H1 (cell line): ENCODE data around the gene ELOF1. TPM values are rescaled to one million over a fixed set of nuclear protein-coding genes. Genes with fewer than 3 reads are reported as not detected.

ENCODE experiments used
- CTCF ChIA-PET: fragments of 300-600 bp; sonication (Branson Sonifier 250); formaldehyde crosslinking; loops from one replicate; lab custom pipeline; 2021; ENCODE audit not compliant: partially characterized antibody; lab: Charles Lee
- POLR2A ChIA-PET: fragments of 300-600 bp; sonication (Branson Sonifier 250); formaldehyde crosslinking; loops from one replicate; lab custom pipeline; 2021; ENCODE audit warnings: inconsistent platforms; ENCODE audit not compliant: partially characterized antibody; lab: Charles Lee
- DNase-seq, 2 experiments: peaks; one replicate each; pipeline versions ENCODE4 v3.0.0 to v3.0.0-alpha.2; 2010 to 2022; ENCODE audit warnings: low spot score in 2 of 2, low read depth in 1 of 2, mixed read lengths in 1 of 2
- FAIRE-seq: peaks from 2 replicates; lab custom pipeline; 2011; peaks lifted over from hg19 to GRCh38; lab: Jason Lieb, UNC
- H2AFZ ChIP-seq: 2 replicates; pipeline ENCODE4 v1.8.1; 2012; ENCODE audit warnings: low read length, inconsistent platforms
- H2AK5ac ChIP-seq: 2 replicates; pipeline ENCODE4 v1.6.1; 2013; ENCODE audit warnings: low read depth, low read length
- H2BK120ac ChIP-seq: replicated peaks from 2 replicates; pipeline ENCODE3; 2013; ENCODE audit warnings: low read depth, low read length, inconsistent platforms
- H2BK12ac ChIP-seq: 2 replicates; pipeline ENCODE4 v1.6.1; 2013; ENCODE audit warnings: low read depth, low read length
- H2BK15ac ChIP-seq: 2 replicates; pipeline ENCODE4 v1.6.1; 2013; ENCODE audit warnings: low read length
- H2BK20ac ChIP-seq: 2 replicates; pipeline ENCODE4 v1.6.1; 2013; ENCODE audit warnings: low read length
- H2BK5ac ChIP-seq: 2 replicates; pipeline ENCODE4 v1.6.1; 2013; ENCODE audit warnings: low read depth, low read length
- H3K14ac ChIP-seq: 2 replicates; pipeline ENCODE4 v1.6.1; 2013; ENCODE audit warnings: inconsistent platforms; ENCODE audit not compliant: insufficient read length
- H3K18ac ChIP-seq: 2 replicates; pipeline ENCODE4 v1.6.1; 2013; ENCODE audit warnings: low read length; ENCODE audit errors: extremely low read depth
- H3K23ac ChIP-seq: 2 replicates; pipeline ENCODE4 v1.6.1; 2013; ENCODE audit warnings: inconsistent platforms; ENCODE audit not compliant: insufficient read length
- H3K23me2 ChIP-seq: 2 replicates; pipeline ENCODE4 v1.6.1; 2013; ENCODE audit warnings: low read depth, low read length
- H3K27ac ChIP-seq: 2 replicates; pipeline ENCODE4 v1.6.1; 2011; ENCODE audit warnings: low read depth, low read length, inconsistent platforms
- H3K27me3 ChIP-seq, 4 experiments: replicated peaks in 1 of 4; 1 replicate in 1 of 4; 2 replicates in 3 of 4; pipeline versions ENCODE4 v1.6.1 to v1.8.1; 2011 to 2013; ENCODE audit warnings: low read length in 3 of 4, mild to moderate bottlenecking in 3 of 4, inconsistent platforms in 2 of 4, mixed read lengths in 2 of 4, moderate library complexity in 1 of 4; ENCODE audit not compliant: control insufficient read depth in 3 of 4, insufficient read depth in 3 of 4; ENCODE audit errors: extremely low read depth in 1 of 4
- H3K36me3 ChIP-seq, 4 experiments: 2 replicates each; pipeline versions ENCODE4 v1.6.1 to v1.8.1; 2011 to 2013; ENCODE audit warnings: mild to moderate bottlenecking in 4 of 4, low read length in 3 of 4, moderate library complexity in 2 of 4, control low read depth in 1 of 4, inconsistent platforms in 1 of 4; ENCODE audit not compliant: insufficient read depth in 4 of 4, control insufficient read depth in 2 of 4
- H3K4ac ChIP-seq: replicated peaks from 2 replicates; pipeline ENCODE3; 2013; ENCODE audit warnings: low read length, low read depth, mixed read lengths, inconsistent platforms; ENCODE audit not compliant: insufficient read length
- H3K4me1 ChIP-seq, 4 experiments: replicated peaks in 1 of 4; 1 replicate in 1 of 4; 2 replicates in 3 of 4; pipeline versions ENCODE4 v1.6.1 to v1.8.1; 2011 to 2013; ENCODE audit warnings: low read length in 3 of 4, inconsistent platforms in 2 of 4, mixed read lengths in 1 of 4; ENCODE audit not compliant: insufficient read depth in 4 of 4, control insufficient read depth in 3 of 4
- H3K4me2 ChIP-seq, 2 experiments: 2 replicates each; pipeline versions ENCODE4 v1.6.1 to v1.8.1; 2011 to 2013; ENCODE audit warnings: low read depth in 2 of 2, low read length in 2 of 2, control low read depth in 1 of 2, inconsistent platforms in 1 of 2, mild to moderate bottlenecking in 1 of 2; ENCODE audit not compliant: insufficient read depth in 1 of 2
- H3K4me3 ChIP-seq, 4 experiments: fragments of 200-600, 300-600 bp in 1 of 4; sonication (generic), shearing (Covaris generic), sonication (Bioruptor Twin) in 1 of 4; 2 replicates each; pipeline versions ENCODE4 v1.5.1 to v1.8.1; 2011 to 2016; ENCODE audit warnings: low read length in 4 of 4, low read depth in 3 of 4, control low read depth in 2 of 4, inconsistent platforms in 2 of 4, mild to moderate bottlenecking in 2 of 4, mixed read lengths in 1 of 4, moderate library complexity in 1 of 4; ENCODE audit not compliant: insufficient read depth in 2 of 4; ENCODE audit errors: extremely low read depth in 1 of 4
- H3K56ac ChIP-seq: replicated peaks from 2 replicates; pipeline ENCODE3; 2013; ENCODE audit warnings: low read depth, mild to moderate bottlenecking, mixed read lengths, low read length, inconsistent platforms; ENCODE audit not compliant: insufficient read length
- H3K79me1 ChIP-seq: 2 replicates; pipeline ENCODE4 v1.6.1; 2013; ENCODE audit warnings: low read depth, low read length, control low read depth
- H3K79me2 ChIP-seq, 2 experiments: 2 replicates each; pipeline versions ENCODE4 v1.6.1 to v1.8.1; 2012 to 2013; ENCODE audit warnings: low read length in 2 of 2, mild to moderate bottlenecking in 2 of 2, inconsistent platforms in 1 of 2; ENCODE audit not compliant: insufficient read depth in 2 of 2, control insufficient read depth in 1 of 2
- H3K9ac ChIP-seq, 4 experiments: replicated peaks in 1 of 4; 1 replicate in 1 of 4; 2 replicates in 3 of 4; pipeline versions ENCODE4 v1.6.1 to v1.8.1; 2011 to 2013; ENCODE audit warnings: low read depth in 3 of 4, low read length in 3 of 4, control low read depth in 2 of 4, mild to moderate bottlenecking in 2 of 4, moderate library complexity in 2 of 4, inconsistent platforms in 1 of 4; ENCODE audit errors: extremely low read depth in 1 of 4
- H3K9me3 ChIP-seq, 2 experiments: 2 replicates each; pipeline versions ENCODE4 v1.6.1 to v1.8.1; 2012 to 2013; ENCODE audit warnings: mild to moderate bottlenecking in 2 of 2, moderate library complexity in 2 of 2, control low read depth in 1 of 2, inconsistent platforms in 1 of 2, low read depth in 1 of 2, low read length in 1 of 2, mixed read lengths in 1 of 2; ENCODE audit not compliant: insufficient read depth in 2 of 2
- H4K20me1 ChIP-seq, 2 experiments: replicated peaks in 1 of 2; 2 replicates each; pipeline versions ENCODE3 to v1.8.1; 2011 to 2013; ENCODE audit warnings: inconsistent platforms in 2 of 2, low read length in 2 of 2, mild to moderate bottlenecking in 1 of 2; ENCODE audit not compliant: insufficient read depth in 2 of 2, control insufficient read depth in 1 of 2
- H4K5ac ChIP-seq: 2 replicates; pipeline ENCODE4 v1.6.1; 2013; ENCODE audit warnings: low read length, low read depth, mixed read lengths, inconsistent platforms; ENCODE audit not compliant: insufficient read length
- H4K8ac ChIP-seq: 2 replicates; pipeline ENCODE4 v1.8.0; 2013; ENCODE audit warnings: mild to moderate bottlenecking, moderate library complexity, low read length, inconsistent platforms; ENCODE audit not compliant: insufficient read depth; ENCODE audit errors: extremely low read depth
- H4K91ac ChIP-seq: replicated peaks from 2 replicates; pipeline ENCODE3; 2013; ENCODE audit warnings: low read length, mixed read lengths, inconsistent platforms; ENCODE audit not compliant: insufficient read length
- ASH2L ChIP-seq: fragments of 200-600, 300-600 bp; sonication (generic); IDR thresholded peaks from one replicate; pipeline ENCODE4 v1.7.1; 2017; ENCODE audit warnings: low read length
- BRCA1 ChIP-seq: IDR thresholded peaks from 2 replicates; pipeline ENCODE4 v1.6.1; 2012; ENCODE audit warnings: low read depth, low read length, improper control_type of control experiment
- CHD1 ChIP-seq: IDR thresholded peaks from 2 replicates; pipeline ENCODE4 v1.6.1; 2012; ENCODE audit warnings: low read depth, low read length, improper control_type of control experiment
- JUN ChIP-seq: IDR thresholded peaks from 2 replicates; pipeline ENCODE4 v1.6.1; 2011; ENCODE audit warnings: low read depth, mild to moderate bottlenecking, improper control_type of control experiment, low read length
- POLR2A ChIP-seq, 2 experiments: IDR thresholded peaks; 1 replicate in 1 of 2; 2 replicates in 1 of 2; pipeline ENCODE4 v1.6.1; 2011; ENCODE audit warnings: low read depth in 2 of 2, low read length in 2 of 2, mild to moderate bottlenecking in 2 of 2; ENCODE audit errors: control extremely low read depth in 1 of 2
- POU5F1 ChIP-seq: IDR thresholded peaks from 2 replicates; pipeline ENCODE4 v1.6.1; 2011; ENCODE audit warnings: low read depth, mild to moderate bottlenecking, low read length, moderate library complexity
- SAP30 ChIP-seq: fragments of 300-600 bp; sonication (generic); IDR thresholded peaks from 2 replicates; pipeline ENCODE4 v1.7.1; 2012; ENCODE audit warnings: low read length, moderate library complexity, mild to moderate bottlenecking, inconsistent platforms; ENCODE audit not compliant: insufficient read depth, insufficient replicate concordance
- SIRT6 ChIP-seq: IDR thresholded peaks from one replicate; pipeline ENCODE4 v1.7.1; 2012; ENCODE audit warnings: low read length, inconsistent platforms
- TAF7 ChIP-seq: optimal IDR thresholded peaks from 2 replicates; pipeline ENCODE3; 2011; ENCODE audit warnings: low read depth, mild to moderate bottlenecking, inconsistent platforms, low read length, moderate library complexity, borderline replicate concordance
- TBP ChIP-seq: IDR thresholded peaks from 2 replicates; pipeline ENCODE4 v1.6.1; 2011; ENCODE audit warnings: low read depth, low read length, improper control_type of control experiment
- WGBS, 2 experiments: shearing (Covaris generic) in 1 of 2; methylation state at CpG; one replicate each; pipeline versions ENCODE4 v1.1.6 to v1.1.7; 2013 to 2015; ENCODE audit warnings: low lambda C conversion rate in 2 of 2, mixed read lengths in 2 of 2, inconsistent platforms in 1 of 2, low coverage in 1 of 2, missing lambda C conversion rate in 1 of 2; ENCODE audit not compliant: insufficient replicate concordance in 2 of 2, insufficient coverage in 1 of 2, insufficient read length in 1 of 2; ENCODE audit errors: extremely low coverage in 1 of 2, missing lambda C conversion rate in 1 of 2; 5-methylcytosine and 5-hydroxymethylcytosine counted together
- polyA plus RNA-seq, 7 experiments: library from polyadenylated mRNA; depleted of rRNA in 3 of 7; stranded (reverse) in 5 of 7; unstranded in 2 of 7; fragments of >200 nt in 5 of 7; fragments of 200-250 nt in 2 of 7; gene quantifications; 1 replicate in 5 of 7; 2 replicates in 1 of 7; 4 replicates in 1 of 7; pipeline versions ENCODE4 v1.2.1 to v1.2.3, GENCODE V29; 2011 to 2013; ENCODE audit warnings: missing spikeins in 2 of 7, mixed read lengths in 2 of 7
- total RNA-seq: library from RNA; stranded (reverse); fragmentation: NEBNext Ultra II Directional; extraction: Animal tissue kit (Norgen Biotek cat#: 25700); gene quantifications from 2 replicates; pipeline ENCODE4 v1.2.1, GENCODE V29; 2021
- TF ChIP-seq, protein P1 (sequence below): IDR thresholded peaks from 2 replicates; pipeline ENCODE4 v1.6.1; 2011; ENCODE audit warnings: low read length, improper control_type of control experiment

Gene ELOF1
- total and polyA plus RNA-seq, 2 of the 8 experiments (the other 6 are each of a cell fraction or from before 2014, with no cell fraction given) = 84.2 to 101 TPM

DNA sequence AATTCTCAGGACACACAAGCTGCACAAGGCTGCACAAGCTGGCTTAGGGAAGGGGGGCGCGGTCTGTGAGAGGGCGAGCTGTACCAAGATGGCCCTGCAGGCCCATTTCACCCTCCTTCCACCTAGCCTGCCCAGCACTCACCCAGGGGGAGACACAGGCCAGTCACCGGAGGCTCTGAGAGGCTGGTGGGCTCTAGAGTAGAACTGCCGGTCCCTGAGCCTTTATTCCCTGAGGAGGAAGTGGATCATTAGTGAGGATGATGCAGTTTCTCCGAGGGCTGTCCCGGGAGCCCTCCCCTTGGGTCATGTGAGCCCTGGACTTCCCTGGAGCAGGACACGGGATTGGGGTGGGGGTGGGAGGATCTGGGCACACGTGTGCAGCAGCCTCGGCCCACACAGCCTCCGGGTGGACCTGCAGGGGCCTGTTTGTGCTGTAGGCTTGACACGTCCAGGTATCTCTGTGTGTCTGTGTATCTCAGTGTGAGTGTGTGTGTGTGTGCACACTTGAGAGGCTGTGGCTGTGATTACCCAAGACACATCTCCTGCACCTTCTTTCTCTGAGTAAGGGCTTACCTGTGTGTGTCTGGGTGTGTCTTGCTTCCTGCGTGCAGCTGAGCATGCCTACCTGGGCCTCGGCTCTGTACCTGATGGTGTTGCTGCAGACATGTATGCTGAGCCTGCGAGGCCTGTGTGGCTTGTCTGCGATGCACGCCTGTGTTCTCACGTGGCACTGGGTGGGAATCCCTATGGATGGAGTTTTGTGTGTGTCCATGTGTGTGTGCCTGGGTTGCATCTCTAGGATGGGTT lies 18.6 kb upstream of the ELOF1 start, which contains the start of gene ACP5:
Gene ACP5 (minus strand): TSS at position 195 of the 807 bp plus-strand sequence. CDS start 328 bp downstream, outside the sequence.
- no peak within 1 kb of the TSS for H3K56ac ChIP-seq
- H2AK5ac ChIP-seq = no peak within 1 kb of the TSS
- H3K4me2 ChIP-seq = peak within 1 kb of the TSS; percentile 71 to 94
- FAIRE-seq = no peak
- H3K9ac ChIP-seq = no peak within 1 kb of the TSS; a peak in 2 of 7 replicates
- peak within 1 kb of the TSS; percentile 80 for H4K8ac ChIP-seq
- H3K23ac ChIP-seq = no peak within 1 kb of the TSS
- H2BK15ac ChIP-seq = no peak within 1 kb of the TSS; the same call in 1 of the 2 replicates
- peaks cover 0 to 10% (median 6%) of the 10 kb centered on the region in 4 experiments; a peak in 5 of 7 replicates for H3K27me3 ChIP-seq
- peaks cover 6% of the 10 kb centered on the region; the same call in 1 of the 2 replicates for H3K23me2 ChIP-seq
- H4K91ac ChIP-seq = peak within 1 kb of the TSS; percentile 69
- 0 out of 2 replicates have a peak within 1 kb of the TSS, but pooled peaks have one; percentile 15 for H2BK20ac ChIP-seq
- peak in 1 of 2 experiments; percentile 47 for DNase-seq
- peak within 1 kb of the TSS; percentile 47; the same call in 1 of the 2 replicates for H2BK5ac ChIP-seq
- H3K14ac ChIP-seq = no peak within 1 kb of the TSS
- H3K79me2 ChIP-seq = no peaks in the 10 kb centered on the region
- H3K27ac ChIP-seq = no peak within 1 kb of the TSS
- H2BK120ac ChIP-seq = no peak within 1 kb of the TSS
- H3K4me1 ChIP-seq = peaks cover 0 to 10% (median 6%) of the 10 kb centered on the region in 4 experiments; a peak in 4 of 7 replicates
- H4K20me1 ChIP-seq = peaks cover 0 to 2% of the 10 kb centered on the region in 2 experiments
- WGBS, 2 experiments = 87% methylated on average over 18 of the region's 18 CpGs; no CpG with 5 or more reads in 1 of the 2 experiments
- CTCF ChIA-PET = interaction anchor here (0.7 to 1.5 kb wide), 4 partner anchors 11 to 35 kb away, joined by 3 to 4 read pairs (median 4); no protein-coding TSS in a partner anchor
- POLR2A ChIA-PET = interaction anchor here (0.6 to 2.2 kb wide), 4 partner anchors 16 to 23 kb away, joined by 3 to 16 read pairs (median 6); partner anchors contain the start of genes ELOF1 and ZNF627
- no peaks in the 10 kb centered on the region for H3K36me3 ChIP-seq
- H2BK12ac ChIP-seq = peak within 1 kb of the TSS; percentile 77; the same call in 1 of the 2 replicates
- H3K79me1 ChIP-seq = no peaks in the 10 kb centered on the region
- peak within 1 kb of the TSS; percentile 54; the same call in 1 of the 2 replicates for H2AFZ ChIP-seq
- H3K4ac ChIP-seq = no peak within 1 kb of the TSS
- H4K5ac ChIP-seq = no peak within 1 kb of the TSS
- no peaks in the 10 kb centered on the region for H3K9me3 ChIP-seq
- H3K18ac ChIP-seq = peak within 1 kb of the TSS; percentile 83
- H3K4me3 ChIP-seq = peak within 1 kb of the TSS; percentile 30 to 66 (median 64)
- TF ChIP-seq BRCA1 = no peak
- no peak for TF ChIP-seq TAF7
- TF ChIP-seq CHD1 = no peak
- no peak for TF ChIP-seq POLR2A (IDR thresholded peaks at IDR 0.05; ENCODE audit: control extremely low read depth in 1 of 2, low read depth in 2 of 2, low read length in 2 of 2)
- no peak for TF ChIP-seq JUN
- no peak for TF ChIP-seq SIRT6
- no peak for TF ChIP-seq TBP
- TF ChIP-seq SAP30 = no peak
- TF ChIP-seq POU5F1 = no peak
- TF ChIP-seq, protein P1, sequence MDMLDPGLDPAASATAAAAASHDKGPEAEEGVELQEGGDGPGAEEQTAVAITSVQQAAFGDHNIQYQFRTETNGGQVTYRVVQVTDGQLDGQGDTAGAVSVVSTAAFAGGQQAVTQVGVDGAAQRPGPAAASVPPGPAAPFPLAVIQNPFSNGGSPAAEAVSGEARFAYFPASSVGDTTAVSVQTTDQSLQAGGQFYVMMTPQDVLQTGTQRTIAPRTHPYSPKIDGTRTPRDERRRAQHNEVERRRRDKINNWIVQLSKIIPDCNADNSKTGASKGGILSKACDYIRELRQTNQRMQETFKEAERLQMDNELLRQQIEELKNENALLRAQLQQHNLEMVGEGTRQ = no peak
- TF ChIP-seq ASH2L = no peak
